Endothelial cell of umbilical vein (primary cell): Measurements from ENCODE around the gene PCDHGA1. TPM values are rescaled to one million over a fixed set of nuclear protein-coding genes. Genes with fewer than 3 reads are reported as not detected.

Experiments used
- BruUV-seq: library from RNA; stranded (reverse); fragments of 400-500 nt; replicated peaks from 2 replicates; lab custom pipeline; 2021; lab: Mats Ljungman, UMichigan
- CTCF ChIA-PET: fragments of 300-600, 350-600 bp; sonication (Branson Sonifier 250); formaldehyde crosslinking; loops from one replicate; lab custom pipeline; 2021; ENCODE audit warnings: antibody characterized with exemption, inconsistent platforms; lab: Charles Lee
- POLR2A ChIA-PET: fragments of 300-600, 350-600 bp; sonication (Branson Sonifier 250); formaldehyde crosslinking; loops from one replicate; lab custom pipeline; 2021; ENCODE audit warnings: antibody characterized with exemption, inconsistent platforms; lab: Charles Lee
- DNase-seq: peaks from one replicate; pipeline ENCODE4 v3.0.0-alpha.2; 2011; ENCODE audit warnings: low read depth, low spot score
- FAIRE-seq: peaks from 2 replicates; lab custom pipeline; 2011; peaks lifted over from hg19 to GRCh38; lab: Jason Lieb, UNC
- H2AFZ ChIP-seq: 2 replicates; pipeline ENCODE4 v1.6.0; 2012; ENCODE audit warnings: low read depth, low read length, control low read depth, inconsistent platforms
- H3K27ac ChIP-seq: 2 replicates; pipeline ENCODE4 v1.5.1; 2011; ENCODE audit warnings: low read depth, mild to moderate bottlenecking, control low read depth, low read length, moderate library complexity; ENCODE audit not compliant: insufficient read depth
- H3K27me3 ChIP-seq, 2 experiments: 2 replicates each; pipeline versions ENCODE4 v1.6.0 to v1.6.1; 2011; ENCODE audit warnings: low read length in 2 of 2, mixed read lengths in 1 of 2; ENCODE audit not compliant: control insufficient read depth in 2 of 2, insufficient read depth in 2 of 2
- H3K36me3 ChIP-seq, 2 experiments: 2 replicates in 1 of 2; 3 replicates in 1 of 2; pipeline ENCODE4 v1.5.1; 2011; ENCODE audit warnings: low read length in 2 of 2, mild to moderate bottlenecking in 1 of 2, moderate library complexity in 1 of 2; ENCODE audit not compliant: control insufficient read depth in 2 of 2, insufficient read depth in 2 of 2; ENCODE audit errors: extremely low read depth in 1 of 2
- H3K4me1 ChIP-seq: 3 replicates; pipeline ENCODE4 v1.5.1; 2011; ENCODE audit warnings: mild to moderate bottlenecking, low read length; ENCODE audit not compliant: control insufficient read depth, insufficient read depth; ENCODE audit errors: extremely low read depth
- H3K4me2 ChIP-seq: 2 replicates; pipeline ENCODE4 v1.6.1; 2011; ENCODE audit warnings: low read length, control low read depth, mixed read lengths; ENCODE audit not compliant: insufficient read depth
- H3K4me3 ChIP-seq, 3 experiments: fragments of 200-600 bp in 1 of 3; sonication (generic), shearing (Covaris generic) in 1 of 3; replicated peaks in 1 of 3; 2 replicates each; pipeline ENCODE4 v1.5.1; 2011 to 2016; ENCODE audit warnings: control low read depth in 3 of 3, low read length in 3 of 3, mild to moderate bottlenecking in 2 of 3, inconsistent platforms in 1 of 3, low read depth in 1 of 3, moderate library complexity in 1 of 3; ENCODE audit not compliant: insufficient read depth in 1 of 3
- H3K79me2 ChIP-seq: 2 replicates; pipeline ENCODE4 v1.6.0; 2012; ENCODE audit warnings: low read length, inconsistent platforms; ENCODE audit not compliant: control insufficient read depth, insufficient read depth
- H3K9ac ChIP-seq: replicated peaks from 2 replicates; pipeline ENCODE3; 2011; ENCODE audit warnings: low read length, control low read depth; ENCODE audit not compliant: insufficient read depth; ENCODE audit errors: extremely low read depth
- H3K9me1 ChIP-seq: replicated peaks from 3 replicates; pipeline ENCODE4 v1.6.0; 2011; ENCODE audit warnings: mild to moderate bottlenecking, low read length; ENCODE audit not compliant: control insufficient read depth, insufficient read depth; ENCODE audit errors: extremely low read depth
- H3K9me3 ChIP-seq: replicated peaks from 2 replicates; pipeline ENCODE4 v1.5.1; 2012; ENCODE audit warnings: low read length, inconsistent platforms; ENCODE audit not compliant: control insufficient read depth, insufficient read depth
- H4K20me1 ChIP-seq: replicated peaks from 2 replicates; pipeline ENCODE3; 2011; ENCODE audit warnings: mild to moderate bottlenecking, low read length; ENCODE audit not compliant: control insufficient read depth, insufficient read depth; ENCODE audit errors: extremely low read depth
- EZH2 ChIP-seq: IDR thresholded peaks from 2 replicates; pipeline ENCODE4 v1.6.1; 2012; ENCODE audit warnings: borderline replicate concordance, low read depth, mild to moderate bottlenecking, moderate library complexity, low read length, inconsistent platforms; ENCODE audit not compliant: severe bottlenecking
- FOS ChIP-seq: IDR thresholded peaks from 2 replicates; pipeline ENCODE4 v1.6.1; 2011; ENCODE audit warnings: mild to moderate bottlenecking, low read length, moderate library complexity, borderline replicate concordance; ENCODE audit not compliant: insufficient read depth
- GATA2 ChIP-seq: IDR thresholded peaks from 2 replicates; pipeline ENCODE4 v1.7.0; 2011; ENCODE audit warnings: low read depth, mild to moderate bottlenecking, moderate library complexity, mixed read lengths, low read length; ENCODE audit not compliant: insufficient read length, insufficient read depth
- JUN ChIP-seq: IDR thresholded peaks from 2 replicates; pipeline ENCODE4 v1.6.1; 2011; ENCODE audit warnings: borderline replicate concordance, low read depth; ENCODE audit not compliant: insufficient read length, insufficient read depth
- MYC ChIP-seq: IDR thresholded peaks from one replicate; pipeline ENCODE4 v1.6.1; 2011; ENCODE audit warnings: mild to moderate bottlenecking, low read depth, low read length
- POLR2A ChIP-seq: IDR thresholded peaks from 2 replicates; pipeline ENCODE4 v1.6.1; 2012; ENCODE audit warnings: low read depth, mild to moderate bottlenecking, control low read depth, low read length
- POLR2AphosphoS5 ChIP-seq: IDR thresholded peaks from 2 replicates; pipeline ENCODE4 v1.6.1; 2012; ENCODE audit warnings: low read depth, mild to moderate bottlenecking, control low read depth, low read length, moderate library complexity; ENCODE audit not compliant: insufficient read depth
- dilution Hi-C: fragments of 300-500 bp; cut with MboI; formaldehyde crosslinking; loops from one replicate; pipeline ENCODE4 v1.15.0; 2019; ENCODE audit warnings: low sequenced_read_pairs; ENCODE audit not compliant: extremely low pct_ligation_motif_present
- intact Hi-C: fragments of 100-400 bp; cut with micrococcal nuclease; formaldehyde crosslinking; loops from one replicate; pipeline ENCODE4 v1.10.0; 2022
- polyA plus RNA-seq, 4 experiments: library from polyadenylated mRNA; depleted of rRNA in 3 of 4; stranded (reverse) in 3 of 4; unstranded in 1 of 4; fragments of >200 nt; gene quantifications; 2 replicates each; pipeline versions ENCODE4 v1.2.1 to v1.2.3, GENCODE V29; 2011 to 2012; ENCODE audit warnings: missing spikeins in 1 of 4
- total RNA-seq: library from RNA; stranded (reverse); gene quantifications from 2 replicates; pipeline ENCODE4 v1.2.3, GENCODE V29; 2021
- TF ChIP-seq, protein P1 (sequence below): IDR thresholded peaks from 2 replicates; pipeline ENCODE4 v1.6.1; 2011; ENCODE audit not compliant: insufficient read depth, insufficient read length
- TF ChIP-seq, protein P2 (sequence below), 2 donors: IDR thresholded peaks; 1 replicate in 1 of 2; 2 replicates in 1 of 2; pipeline ENCODE4 v1.5.1; 2011; ENCODE audit warnings: low read length in 2 of 2, mild to moderate bottlenecking in 2 of 2, moderate library complexity in 2 of 2, control low read depth in 1 of 2, inconsistent platforms in 1 of 2, low read depth in 1 of 2; ENCODE audit not compliant: insufficient read depth in 1 of 2; ENCODE audit errors: extremely low read depth in 1 of 2

PCDHGA1 gene
- total and polyA plus RNA-seq, 2 donors (not counting 3 experiments of a cell fraction or from before 2014, with no cell fraction given), result 0.22 to 0.44 TPM

DNA sequence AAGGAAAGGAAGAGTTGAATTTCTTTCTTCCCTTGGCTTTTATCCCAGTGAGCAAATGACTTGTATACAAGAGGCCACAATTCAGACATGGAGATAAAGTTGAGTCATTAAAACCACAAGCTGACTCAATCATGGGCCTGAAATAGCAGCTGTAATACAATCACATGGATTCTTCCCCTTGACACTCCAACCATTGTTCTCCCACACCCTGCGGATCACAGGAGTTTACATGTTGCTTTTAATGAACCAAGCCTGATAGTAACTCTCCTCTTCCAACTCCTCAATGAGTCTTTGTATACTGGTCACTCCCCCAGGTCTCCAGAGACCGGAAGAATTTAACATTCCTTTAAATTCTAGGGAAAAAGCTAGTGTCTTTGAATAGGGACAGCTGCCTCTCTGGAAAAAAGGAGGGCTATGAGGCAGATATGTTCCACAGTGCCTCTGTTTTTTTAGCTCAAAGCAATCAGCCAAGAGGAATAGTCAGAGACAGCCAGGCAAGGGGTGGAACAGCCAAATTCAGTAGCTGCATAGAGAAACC lies 191.0 kb downstream of the PCDHGA1 start:
- Histone ChIP-seq H3K27ac (peak overlapping the region; percentile 84), H4K20me1 (no peaks in the 10 kb centered on the region), H3K4me3 (no peak overlapping the region), H3K79me2 (no peaks in the 10 kb centered on the region), H3K9me3 (no peaks in the 10 kb centered on the region), H3K9ac (peak overlapping the region; percentile 60), H3K27me3 (no peaks in the 10 kb centered on the region), H2AFZ (no peak overlapping the region), H3K9me1 (no peaks in the 10 kb centered on the region), H3K4me1 (peaks cover 29% of the 10 kb centered on the region), H3K36me3 (peaks cover 8 to 10% of the 10 kb centered on the region in 2 experiments), H3K4me2 (peak overlapping the region; percentile 40)
- DNase-seq (peak; percentile 98), FAIRE-seq (peak; percentile 98)
- no TSS peak for BruUV-seq
- intact Hi-C loops (loop anchor here (1.0 to 5.0 kb wide), 2 partner anchors 8 to 184 kb away; partner anchors contain the start of gene PCDHGA2), dilution Hi-C loops (no loop called here)
- ChIA-PET POLR2A (interaction anchor here (0.8 to 1.2 kb wide), 5 partner anchors 8 to 91 kb away, joined by 3 to 5 read pairs (median 3); partner anchors contain the start of genes PCDHGA12, PCDHGC3 and PCDHGC4), CTCF (interaction anchor here (0.8 to 10.9 kb wide), 20 partner anchors 9 to 166 kb away, joined by 3 to 308 read pairs (median 9); partner anchors contain the start of genes PCDHGA10, PCDHGA11, PCDHGA12 and PCDHGA4)
- no peak for TF ChIP-seq POLR2A
- TF ChIP-seq, protein P1, sequence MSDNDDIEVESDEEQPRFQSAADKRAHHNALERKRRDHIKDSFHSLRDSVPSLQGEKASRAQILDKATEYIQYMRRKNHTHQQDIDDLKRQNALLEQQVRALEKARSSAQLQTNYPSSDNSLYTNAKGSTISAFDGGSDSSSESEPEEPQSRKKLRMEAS, result peak; percentile 53
- peak; percentile 94 for TF ChIP-seq POLR2AphosphoS5
- TF ChIP-seq FOS, result peak; percentile 98
- TF ChIP-seq, protein P2, sequence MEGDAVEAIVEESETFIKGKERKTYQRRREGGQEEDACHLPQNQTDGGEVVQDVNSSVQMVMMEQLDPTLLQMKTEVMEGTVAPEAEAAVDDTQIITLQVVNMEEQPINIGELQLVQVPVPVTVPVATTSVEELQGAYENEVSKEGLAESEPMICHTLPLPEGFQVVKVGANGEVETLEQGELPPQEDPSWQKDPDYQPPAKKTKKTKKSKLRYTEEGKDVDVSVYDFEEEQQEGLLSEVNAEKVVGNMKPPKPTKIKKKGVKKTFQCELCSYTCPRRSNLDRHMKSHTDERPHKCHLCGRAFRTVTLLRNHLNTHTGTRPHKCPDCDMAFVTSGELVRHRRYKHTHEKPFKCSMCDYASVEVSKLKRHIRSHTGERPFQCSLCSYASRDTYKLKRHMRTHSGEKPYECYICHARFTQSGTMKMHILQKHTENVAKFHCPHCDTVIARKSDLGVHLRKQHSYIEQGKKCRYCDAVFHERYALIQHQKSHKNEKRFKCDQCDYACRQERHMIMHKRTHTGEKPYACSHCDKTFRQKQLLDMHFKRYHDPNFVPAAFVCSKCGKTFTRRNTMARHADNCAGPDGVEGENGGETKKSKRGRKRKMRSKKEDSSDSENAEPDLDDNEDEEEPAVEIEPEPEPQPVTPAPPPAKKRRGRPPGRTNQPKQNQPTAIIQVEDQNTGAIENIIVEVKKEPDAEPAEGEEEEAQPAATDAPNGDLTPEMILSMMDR (IDR thresholded peaks at IDR 0.05; ENCODE audit: extremely low read depth in 1 of 2, insufficient read depth in 1 of 2, low read depth in 1 of 2, low read length in 2 of 2), result no peak
- no peak for TF ChIP-seq MYC
- peak; percentile 99 for TF ChIP-seq JUN
- TF ChIP-seq EZH2, result no peak
- peak; percentile 92 for TF ChIP-seq GATA2
